Astrocyte (in vitro differentiated cells and primary cell): ENCODE measurements around the gene NOS1AP. TPM values are rescaled to one million over a fixed set of nuclear protein-coding genes. Genes with fewer than 3 reads are reported as not detected.

ENCODE experiments used
- DNase-seq: peaks from one replicate; pipeline ENCODE4 v3.0.0-alpha.2; 2010; ENCODE audit warnings: low read depth
- FAIRE-seq: peaks from 2 replicates; lab custom pipeline; 2011; peaks lifted over from hg19 to GRCh38; lab: Jason Lieb, UNC
- H2AFZ ChIP-seq: 2 replicates; pipeline ENCODE4 v1.6.0; 2012; ENCODE audit warnings: low read depth, low read length, inconsistent platforms
- H3K27ac ChIP-seq: 2 replicates; pipeline ENCODE4 v1.5.1; 2011; ENCODE audit warnings: low read depth, low read length, inconsistent platforms
- H3K27me3 ChIP-seq: 2 replicates; pipeline ENCODE4 v1.6.0; 2011; ENCODE audit warnings: low read length, inconsistent platforms; ENCODE audit not compliant: insufficient read depth
- H3K36me3 ChIP-seq: 2 replicates; pipeline ENCODE4 v1.5.1; 2011; ENCODE audit warnings: low read length, inconsistent platforms; ENCODE audit not compliant: insufficient read depth
- H3K4me1 ChIP-seq: 2 replicates; pipeline ENCODE4 v1.5.1; 2011; ENCODE audit warnings: low read length, inconsistent platforms; ENCODE audit not compliant: insufficient read depth
- H3K4me2 ChIP-seq: 2 replicates; pipeline ENCODE4 v1.6.0; 2012; ENCODE audit warnings: low read length, inconsistent platforms
- H3K4me3 ChIP-seq: 2 replicates; pipeline ENCODE4 v1.5.1; 2011; ENCODE audit warnings: low read depth, mild to moderate bottlenecking, low read length, inconsistent platforms; ENCODE audit not compliant: insufficient read depth
- H3K79me2 ChIP-seq: 2 replicates; pipeline ENCODE4 v1.6.0; 2012; ENCODE audit warnings: mild to moderate bottlenecking, low read length, inconsistent platforms; ENCODE audit not compliant: insufficient read depth
- H3K9ac ChIP-seq: 2 replicates; pipeline ENCODE4 v1.6.0; 2012; ENCODE audit warnings: mild to moderate bottlenecking, low read length, inconsistent platforms
- H3K9me3 ChIP-seq: 2 replicates; pipeline ENCODE4 v1.5.1; 2012; ENCODE audit warnings: low read depth, mild to moderate bottlenecking, low read length, inconsistent platforms; ENCODE audit not compliant: insufficient read depth
- H4K20me1 ChIP-seq: 2 replicates; pipeline ENCODE4 v1.6.0; 2012; ENCODE audit warnings: low read length, inconsistent platforms; ENCODE audit not compliant: insufficient read depth
- H3K27ac Mint-ChIP-seq: one replicate; pipeline ENCODE4 v1.8.0; 2021; ENCODE audit warnings: mild to moderate bottlenecking, mixed read lengths; ENCODE audit not compliant: unreplicated experiment
- H3K27me3 Mint-ChIP-seq: one replicate; pipeline ENCODE4 v1.8.0; 2021; ENCODE audit warnings: low read depth, mixed read lengths; ENCODE audit not compliant: unreplicated experiment
- H3K36me3 Mint-ChIP-seq: one replicate; pipeline ENCODE4 v1.8.0; 2021; ENCODE audit warnings: low read depth, mixed read lengths; ENCODE audit not compliant: unreplicated experiment
- H3K4me1 Mint-ChIP-seq: one replicate; pipeline ENCODE4 v1.8.0; 2021; ENCODE audit warnings: low read depth, mixed read lengths; ENCODE audit not compliant: unreplicated experiment
- H3K4me3 Mint-ChIP-seq: one replicate; pipeline ENCODE4 v1.8.0; 2021; ENCODE audit warnings: mild to moderate bottlenecking, moderate library complexity, mixed read lengths; ENCODE audit not compliant: unreplicated experiment
- H3K9me3 Mint-ChIP-seq: one replicate; pipeline ENCODE4 v1.8.0; 2021; ENCODE audit warnings: mild to moderate bottlenecking, mixed read lengths; ENCODE audit not compliant: unreplicated experiment
- EZH2 ChIP-seq: IDR thresholded peaks from 2 replicates; pipeline ENCODE4 v1.6.1; 2012; ENCODE audit warnings: mild to moderate bottlenecking, low read length, inconsistent platforms; ENCODE audit not compliant: insufficient read depth
- total RNA-seq: library from RNA; stranded (reverse); gene quantifications from 2 replicates; pipeline ENCODE4 v1.2.1, GENCODE V29; 2021
- TF ChIP-seq, protein P1 (sequence below): IDR thresholded peaks from 2 replicates; pipeline ENCODE4 v1.5.1; 2011; ENCODE audit warnings: low read depth, mild to moderate bottlenecking, inconsistent platforms, low read length, moderate library complexity; ENCODE audit not compliant: insufficient read depth

Gene NOS1AP
- total RNA-seq, 1 donor from 2014 or later: 1.2 TPM

DNA sequence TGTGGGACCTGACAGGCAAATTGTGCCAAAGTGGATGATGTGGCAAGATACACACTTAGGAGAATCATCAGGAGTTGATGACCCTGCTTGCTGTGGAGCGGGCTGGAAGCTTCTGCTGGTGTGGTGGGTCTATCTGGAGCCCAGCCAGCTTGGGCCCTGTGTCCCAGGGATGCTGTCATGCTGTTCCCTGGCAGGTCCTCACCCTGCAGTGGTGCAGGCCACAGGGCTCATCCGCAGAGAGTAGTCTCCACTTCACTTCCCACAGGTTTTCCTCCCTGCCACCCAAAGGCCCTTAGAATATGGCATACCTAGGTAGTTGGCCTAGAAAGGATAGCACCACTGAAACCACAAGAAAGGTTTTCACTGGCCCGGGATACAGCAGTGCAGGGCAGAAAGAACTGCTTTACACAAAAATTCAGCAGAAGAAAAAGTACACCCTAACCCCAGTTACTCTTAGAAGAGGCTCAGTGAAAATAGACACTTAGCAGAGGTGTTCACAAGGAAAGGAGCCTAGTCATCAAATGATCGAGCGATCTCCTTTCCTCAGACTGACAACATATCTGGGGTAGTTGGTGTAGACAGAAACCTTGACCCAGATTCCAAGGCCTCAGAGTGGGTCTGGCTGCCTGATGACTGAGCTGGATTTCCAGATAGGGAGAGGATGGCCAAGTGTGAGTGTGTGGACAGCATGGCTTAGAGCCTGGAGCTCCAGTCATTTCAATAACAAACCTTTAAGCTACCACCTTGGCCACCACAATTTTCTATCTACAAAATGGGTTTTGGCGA, 310.8 kb downstream of the NOS1AP start:
- Histone ChIP-seq H3K4me1 (no peaks in the 10 kb centered on the region), H3K79me2 (no peaks in the 10 kb centered on the region), H3K36me3 (no peaks in the 10 kb centered on the region), H4K20me1 (no peaks in the 10 kb centered on the region), H2AFZ (no peak overlapping the region), H3K27me3 (peaks cover 4% of the 10 kb centered on the region), H3K4me2 (no peak overlapping the region), H3K9ac (no peak overlapping the region), H3K4me3 (no peak overlapping the region), H3K27ac (no peak overlapping the region), H3K9me3 (no peaks in the 10 kb centered on the region)
- Mint-ChIP-seq H3K27ac (no peak overlapping the region), H3K27me3 (peaks cover 15% of the 10 kb centered on the region), H3K4me3 (no peak overlapping the region), H3K9me3 (no peaks in the 10 kb centered on the region), H3K36me3 (peaks cover 5% of the 10 kb centered on the region), H3K4me1 (peaks cover 1% of the 10 kb centered on the region)
- FAIRE-seq (no peak), DNase-seq (no peak)
- no peak for TF ChIP-seq EZH2
- TF ChIP-seq, protein P1, sequence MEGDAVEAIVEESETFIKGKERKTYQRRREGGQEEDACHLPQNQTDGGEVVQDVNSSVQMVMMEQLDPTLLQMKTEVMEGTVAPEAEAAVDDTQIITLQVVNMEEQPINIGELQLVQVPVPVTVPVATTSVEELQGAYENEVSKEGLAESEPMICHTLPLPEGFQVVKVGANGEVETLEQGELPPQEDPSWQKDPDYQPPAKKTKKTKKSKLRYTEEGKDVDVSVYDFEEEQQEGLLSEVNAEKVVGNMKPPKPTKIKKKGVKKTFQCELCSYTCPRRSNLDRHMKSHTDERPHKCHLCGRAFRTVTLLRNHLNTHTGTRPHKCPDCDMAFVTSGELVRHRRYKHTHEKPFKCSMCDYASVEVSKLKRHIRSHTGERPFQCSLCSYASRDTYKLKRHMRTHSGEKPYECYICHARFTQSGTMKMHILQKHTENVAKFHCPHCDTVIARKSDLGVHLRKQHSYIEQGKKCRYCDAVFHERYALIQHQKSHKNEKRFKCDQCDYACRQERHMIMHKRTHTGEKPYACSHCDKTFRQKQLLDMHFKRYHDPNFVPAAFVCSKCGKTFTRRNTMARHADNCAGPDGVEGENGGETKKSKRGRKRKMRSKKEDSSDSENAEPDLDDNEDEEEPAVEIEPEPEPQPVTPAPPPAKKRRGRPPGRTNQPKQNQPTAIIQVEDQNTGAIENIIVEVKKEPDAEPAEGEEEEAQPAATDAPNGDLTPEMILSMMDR: no peak

DNA sequence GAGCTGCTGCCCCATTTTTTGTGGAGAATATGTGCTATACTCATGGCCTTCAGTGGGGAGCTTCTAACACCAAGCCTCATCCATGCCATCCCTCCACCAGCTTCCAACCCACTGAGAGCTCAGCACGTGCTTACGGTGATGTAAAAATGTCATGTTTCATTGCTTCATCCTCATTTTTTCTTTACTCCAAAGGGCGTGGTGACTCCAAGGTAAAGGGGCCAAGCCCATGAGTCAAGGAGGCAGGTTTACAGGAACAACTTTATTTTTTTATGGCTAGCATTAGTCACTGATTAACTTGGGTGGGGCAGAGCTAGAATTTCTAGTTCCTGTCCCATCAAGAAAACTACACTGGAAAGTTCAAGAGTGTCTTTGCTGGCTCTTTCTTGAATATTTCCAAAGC, 311.9 kb downstream of the NOS1AP start, which contains the start of gene C1orf226:
TSS of gene C1orf226 (plus strand) at position 346 of the 400 bp plus-strand sequence. CDS start 174 bp downstream, outside the sequence.
- Histone ChIP-seq H3K27ac (no peak within 1 kb of the TSS), H3K4me1 (no peaks in the 10 kb centered on the region), H3K4me2 (no peak within 1 kb of the TSS), H4K20me1 (no peaks in the 10 kb centered on the region), H3K9me3 (no peaks in the 10 kb centered on the region), H3K79me2 (no peaks in the 10 kb centered on the region), H2AFZ (no peak within 1 kb of the TSS), H3K27me3 (peaks cover 4% of the 10 kb centered on the region), H3K36me3 (no peaks in the 10 kb centered on the region), H3K4me3 (no peak within 1 kb of the TSS), H3K9ac (no peak within 1 kb of the TSS)
- DNase-seq (no peak), FAIRE-seq (no peak)
- peaks cover 17% of the 10 kb centered on the region for H3K27me3 Mint-ChIP-seq
- H3K4me3 Mint-ChIP-seq: no peak within 1 kb of the TSS
- peaks cover 1% of the 10 kb centered on the region for H3K4me1 Mint-ChIP-seq
- H3K9me3 Mint-ChIP-seq: peaks cover 1% of the 10 kb centered on the region
- H3K27ac Mint-ChIP-seq: no peak within 1 kb of the TSS
- peaks cover 5% of the 10 kb centered on the region for H3K36me3 Mint-ChIP-seq
- TF ChIP-seq, protein P1: no peak
